BJ (cell line): ENCODE measurements around the gene RHEX. TPM values are rescaled to one million over a fixed set of nuclear protein-coding genes. Genes with fewer than 3 reads are reported as not detected.

Experiments used
- CTCF ChIA-PET: fragments of 350-600 bp; formaldehyde crosslinking; extraction: SDS; loops from one replicate; lab custom pipeline; 2021; ENCODE audit warnings: antibody characterized with exemption, inconsistent platforms; lab: Yijun Ruan, JAX
- POLR2A ChIA-PET: fragments of 300-600 bp; sonication (Branson Sonifier 250); formaldehyde crosslinking; extraction: SDS; loops from one replicate; lab custom pipeline; 2021; ENCODE audit warnings: antibody characterized with exemption; lab: Charles Lee
- DNase-seq: peaks from one replicate; pipeline ENCODE4 v3.0.0-alpha.2; 2011; ENCODE audit warnings: low read depth
- H3K27me3 ChIP-seq: 2 replicates; pipeline ENCODE4 v1.6.0; 2011; ENCODE audit warnings: low read length; ENCODE audit not compliant: control insufficient read depth, insufficient read depth
- H3K36me3 ChIP-seq: 2 replicates; pipeline ENCODE4 v1.5.1; 2011; ENCODE audit warnings: low read length; ENCODE audit not compliant: control insufficient read depth, insufficient read depth
- H3K4me3 ChIP-seq: 2 replicates; pipeline ENCODE4 v1.5.1; 2011; ENCODE audit warnings: low read depth, mild to moderate bottlenecking, control low read depth, low read length
- CTCF ChIP-seq: IDR thresholded peaks from 2 replicates; pipeline ENCODE4 v1.5.1; 2011; ENCODE audit warnings: low read depth, mild to moderate bottlenecking, control low read depth, inconsistent platforms, low read length, moderate library complexity; ENCODE audit not compliant: insufficient read depth
- polyA plus RNA-seq: library from polyadenylated mRNA; depleted of rRNA; stranded (reverse); fragments of >200 nt; gene quantifications from 2 replicates; pipeline ENCODE4 v1.2.3, GENCODE V29; 2011

RHEX gene
- polyA plus RNA-seq, 1 experiment: not detected

DNA sequence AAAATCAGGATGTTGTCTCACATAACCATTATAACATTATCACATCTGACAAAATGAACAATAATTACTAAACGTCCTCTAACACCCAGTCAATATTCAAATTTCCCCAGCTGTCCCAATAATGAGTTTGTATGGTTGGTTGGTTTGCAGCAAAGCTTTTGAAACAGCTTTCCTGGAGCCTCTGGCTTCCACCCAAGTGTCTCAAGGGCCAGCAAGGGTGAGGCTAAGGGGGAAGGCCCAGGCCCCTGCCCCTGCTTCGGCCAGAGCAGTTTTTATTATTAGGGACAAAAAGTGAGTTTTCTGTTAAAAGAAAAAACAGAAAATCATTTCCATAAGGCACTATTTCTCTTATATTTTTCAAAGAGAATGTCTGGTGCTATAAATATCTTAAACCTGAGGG, 83.3 kb downstream of the RHEX start:
- ChIA-PET CTCF (interaction anchor here (1.2 to 1.3 kb wide), 2 partner anchors 30 to 159 kb away, joined by 3 to 4 read pairs; no protein-coding TSS in a partner anchor), POLR2A (no interaction called here)
- Histone ChIP-seq H3K4me3 (no peak overlapping the region), H3K36me3 (no peaks in the 10 kb centered on the region), H3K27me3 (peaks cover 17% of the 10 kb centered on the region)
- TF ChIP-seq CTCF: no peak
- DNase-seq: no peak

GRCh38 chr1:206142011-206142410, 89.0 kb downstream of the RHEX start:
- no peak for TF ChIP-seq CTCF
- H3K36me3 ChIP-seq: no peaks in the 10 kb centered on the region
- H3K4me3 ChIP-seq: no peak overlapping the region
- no peak for DNase-seq
- ChIA-PET POLR2A (no interaction called here), CTCF (no interaction called here)
- H3K27me3 ChIP-seq: peaks cover 27% of the 10 kb centered on the region

GRCh38 chr1:206142770-206143169, 89.8 kb downstream of the RHEX start:
- H3K27me3 ChIP-seq: peaks cover 30% of the 10 kb centered on the region
- ChIA-PET CTCF (no interaction called here), POLR2A (no interaction called here)
- no peak overlapping the region for H3K4me3 ChIP-seq
- no peak for DNase-seq
- H3K36me3 ChIP-seq: no peaks in the 10 kb centered on the region
- no peak for TF ChIP-seq CTCF

DNA sequence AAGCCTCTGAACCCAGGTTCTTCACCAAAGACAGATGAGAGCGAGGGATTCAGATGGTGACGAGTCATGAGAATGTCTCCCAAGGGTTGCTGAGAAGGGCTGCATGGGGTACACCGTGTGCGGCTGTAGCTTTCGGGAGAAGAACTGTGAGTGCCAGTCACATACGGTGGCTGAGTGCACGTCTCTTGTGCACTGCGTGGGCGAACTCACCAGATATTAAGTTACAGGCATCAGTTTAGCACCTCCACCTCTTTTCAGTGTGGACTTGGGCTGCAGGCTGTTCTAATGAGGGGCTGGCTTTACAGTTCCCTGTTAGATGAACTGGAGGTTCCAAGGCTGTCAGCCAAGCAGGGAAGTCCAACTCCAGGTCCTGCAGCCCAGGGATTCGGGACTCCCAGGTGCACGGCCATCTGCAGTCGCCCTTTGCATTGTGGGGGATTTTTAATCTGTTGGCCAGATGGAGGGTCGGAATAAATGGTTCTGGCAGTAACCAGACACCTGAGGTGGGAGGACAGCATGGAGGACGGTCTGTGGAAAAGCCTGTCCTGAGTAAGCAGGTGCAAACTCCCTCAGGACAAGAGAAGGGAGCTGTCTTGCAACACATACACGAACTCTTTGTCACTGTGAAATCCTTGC, 90.7 kb downstream of the RHEX start:
- DNase-seq: no peak
- H3K36me3 ChIP-seq: no peaks in the 10 kb centered on the region
- H3K4me3 ChIP-seq: no peak overlapping the region
- TF ChIP-seq CTCF: no peak
- ChIA-PET CTCF (no interaction called here), POLR2A (no interaction called here)
- peaks cover 29% of the 10 kb centered on the region for H3K27me3 ChIP-seq

GRCh38 chr1:206144605-206145004, 91.6 kb downstream of the RHEX start:
- TF ChIP-seq CTCF: no peak
- ChIA-PET CTCF (interaction anchor here (0.7 kb wide), 1 partner anchor 271 kb away, joined by 3 read pairs; no protein-coding TSS in a partner anchor), POLR2A (no interaction called here)
- H3K4me3 ChIP-seq: no peak overlapping the region
- no peaks in the 10 kb centered on the region for H3K36me3 ChIP-seq
- peaks cover 29% of the 10 kb centered on the region for H3K27me3 ChIP-seq
- DNase-seq: no peak
